SU-DHL-6 (cell line): ENCODE measurements around the gene CARD6.

Experiments used
- H2AFZ ChIP-seq: fragments of 200-600 bp; sonication (generic); 2 replicates; pipeline ENCODE4 v1.6.1; 2014; ENCODE audit warnings: low read depth, mild to moderate bottlenecking, moderate library complexity, mixed read lengths, antibody characterized with exemption, low read length; ENCODE audit not compliant: severe bottlenecking
- H3F3A ChIP-seq: fragments of 200-600 bp; shearing (Covaris generic); 2 replicates; pipeline ENCODE4 v1.6.0; 2016; ENCODE audit warnings: antibody characterized with exemption, mild to moderate bottlenecking; ENCODE audit not compliant: insufficient read depth
- H3K27ac ChIP-seq: fragments of 200-600 bp; sonication (generic); 2 replicates; pipeline ENCODE4 v1.5.1; 2016; ENCODE audit warnings: low read depth, mild to moderate bottlenecking, low read length, moderate library complexity, mixed read lengths
- H3K27me3 ChIP-seq: fragments of 200-600 bp; sonication (generic), shearing (Covaris generic); 2 replicates; pipeline ENCODE4 v1.6.0; 2014; ENCODE audit warnings: mild to moderate bottlenecking, low read length
- H3K36me3 ChIP-seq: fragments of 200-600 bp; sonication (generic); 2 replicates; pipeline ENCODE4 v1.6.1; 2014; ENCODE audit warnings: mild to moderate bottlenecking, low read length, mixed read lengths
- H3K4me2 ChIP-seq: fragments of 300-600, 200-600 bp; shearing (Covaris generic), sonication (generic); 2 replicates; pipeline ENCODE4 v1.6.0; 2014; ENCODE audit warnings: low read length, low read depth, mild to moderate bottlenecking; ENCODE audit not compliant: poor library complexity, severe bottlenecking
- H3K4me3 ChIP-seq: fragments of 200-600 bp; sonication (generic); 2 replicates; pipeline ENCODE4 v1.5.1; 2014; ENCODE audit warnings: antibody characterized with exemption, low read length, mild to moderate bottlenecking, mixed read lengths; ENCODE audit not compliant: insufficient read depth, poor library complexity, severe bottlenecking
- H3K79me2 ChIP-seq: fragments of 200-600 bp; sonication (generic); 2 replicates; pipeline ENCODE4 v1.6.1; 2014; ENCODE audit warnings: mild to moderate bottlenecking, low read length, moderate library complexity; ENCODE audit not compliant: insufficient read depth
- H3K9ac ChIP-seq: fragments of 200-600 bp; sonication (generic); 2 replicates; pipeline ENCODE4 v1.7.0; 2014; ENCODE audit warnings: mild to moderate bottlenecking, low read length
- H3K9me2 ChIP-seq: fragments of 200-600 bp; sonication (generic); replicated peaks from 2 replicates; pipeline ENCODE4 v1.6.1; 2014; ENCODE audit warnings: low read length; ENCODE audit not compliant: insufficient read depth
- H3K9me3 ChIP-seq: fragments of 200-600 bp; sonication (generic); 2 replicates; pipeline ENCODE4 v1.6.1; 2014; ENCODE audit warnings: low read length, mixed read lengths; ENCODE audit not compliant: insufficient read depth
- H4K20me1 ChIP-seq: fragments of 200-600 bp; sonication (generic); 2 replicates; pipeline ENCODE4 v1.6.1; 2014; ENCODE audit warnings: low read depth, mild to moderate bottlenecking, antibody characterized with exemption, low read length, moderate library complexity, mixed read lengths
- EZH2phosphoT487 ChIP-seq: fragments of 200-600 bp; sonication (generic), shearing (Covaris generic); conservative IDR thresholded peaks from 2 replicates; pipeline ENCODE4 v1.6.1; 2018; ENCODE audit warnings: mild to moderate bottlenecking, antibody characterized with exemption, low read length, moderate library complexity, mixed read lengths
- TF ChIP-seq, protein P1 (sequence below): fragments of 200-600 bp; sonication (generic); IDR thresholded peaks from one replicate; pipeline ENCODE4 v1.5.1; 2017; ENCODE audit warnings: antibody characterized with exemption, mild to moderate bottlenecking, low read length, moderate library complexity; ENCODE audit not compliant: insufficient read depth, poor library complexity, severe bottlenecking

Gene CARD6

DNA sequence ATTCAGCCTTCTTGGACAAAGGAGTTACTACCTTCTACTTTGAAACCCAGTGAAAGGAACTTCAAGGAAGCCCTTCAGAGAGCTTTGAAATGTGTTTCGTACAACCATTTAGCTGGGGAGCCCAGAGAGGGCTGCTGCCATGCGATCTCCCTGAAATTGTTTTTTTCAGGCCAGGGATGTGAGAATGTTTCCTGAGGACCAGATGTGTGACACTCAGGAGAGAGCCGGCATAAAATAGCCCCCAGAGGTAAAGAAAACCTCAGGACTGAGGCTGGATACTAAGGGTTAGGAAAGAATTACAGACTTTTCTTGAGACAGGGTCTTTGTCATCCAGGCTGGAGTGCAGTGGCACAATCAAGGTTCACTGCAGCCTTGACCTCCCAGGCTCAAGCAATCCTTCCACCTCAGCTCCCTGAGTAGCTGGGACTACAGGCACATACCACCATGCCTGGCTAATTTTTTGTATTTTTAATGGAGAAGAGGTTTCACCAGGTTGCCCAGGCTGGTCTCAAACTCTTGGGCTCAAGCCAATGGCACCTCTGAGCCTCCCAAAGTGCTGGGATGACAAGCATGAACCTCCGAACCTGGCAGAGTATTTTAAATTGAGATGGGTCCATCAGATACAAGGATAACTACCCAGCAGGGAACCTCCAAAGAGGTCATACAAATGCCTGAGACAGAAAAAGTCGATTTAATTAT is 14.5 kb upstream of the CARD6 start:
- no peak overlapping the region for H3K9ac ChIP-seq

DNA sequence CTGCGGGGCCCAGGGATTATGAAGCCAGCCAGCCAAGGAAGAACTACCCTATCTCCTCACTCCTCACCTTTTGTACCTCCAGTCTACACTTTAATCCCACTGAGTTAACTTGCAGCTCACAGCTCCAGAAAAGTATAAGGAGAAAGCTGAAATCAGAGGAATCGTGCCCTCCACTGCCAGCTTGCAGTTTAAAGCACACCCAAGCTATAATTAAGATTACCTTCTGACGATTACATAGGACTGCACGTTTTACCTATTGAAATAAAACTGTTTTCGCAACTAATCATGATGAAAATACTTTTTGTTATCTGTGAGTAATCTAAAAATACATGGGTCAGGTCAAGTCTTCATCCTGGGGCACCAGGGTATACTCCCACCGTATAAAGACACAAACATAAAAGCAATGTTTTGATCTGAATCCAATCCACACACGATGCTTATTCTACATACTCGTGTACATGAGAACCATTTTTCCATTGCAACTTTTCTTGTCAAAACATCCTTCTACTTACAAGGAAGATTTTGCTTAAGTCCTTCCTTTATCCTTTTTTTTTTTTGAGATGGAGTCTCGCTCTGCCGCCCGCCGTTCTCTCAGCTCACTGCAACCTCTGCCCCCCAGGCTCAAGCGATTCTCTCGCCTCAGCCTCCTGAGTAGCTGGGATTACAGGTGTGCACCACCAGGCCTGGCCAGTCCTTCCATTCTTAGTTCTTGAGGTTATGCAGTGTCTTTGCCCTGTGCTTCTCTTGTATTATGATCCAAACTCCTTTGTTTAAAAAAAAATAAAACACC is 13.8 kb upstream of the CARD6 start:
- Histone ChIP-seq H3K36me3 (peaks cover 50% of the 10 kb centered on the region), H3K9me2 (no peaks in the 10 kb centered on the region), H2AFZ (no peak overlapping the region), H3K27ac (no peak overlapping the region), H3K9me3 (no peaks in the 10 kb centered on the region), H3K79me2 (peaks cover 24% of the 10 kb centered on the region), H3K4me2 (no peak overlapping the region), H3K9ac (no peak overlapping the region), H3F3A (peaks cover 87% of the 10 kb centered on the region), H4K20me1 (peaks cover 48% of the 10 kb centered on the region), H3K4me3 (no peak overlapping the region), H3K27me3 (no peaks in the 10 kb centered on the region)
- TF ChIP-seq, protein P1, sequence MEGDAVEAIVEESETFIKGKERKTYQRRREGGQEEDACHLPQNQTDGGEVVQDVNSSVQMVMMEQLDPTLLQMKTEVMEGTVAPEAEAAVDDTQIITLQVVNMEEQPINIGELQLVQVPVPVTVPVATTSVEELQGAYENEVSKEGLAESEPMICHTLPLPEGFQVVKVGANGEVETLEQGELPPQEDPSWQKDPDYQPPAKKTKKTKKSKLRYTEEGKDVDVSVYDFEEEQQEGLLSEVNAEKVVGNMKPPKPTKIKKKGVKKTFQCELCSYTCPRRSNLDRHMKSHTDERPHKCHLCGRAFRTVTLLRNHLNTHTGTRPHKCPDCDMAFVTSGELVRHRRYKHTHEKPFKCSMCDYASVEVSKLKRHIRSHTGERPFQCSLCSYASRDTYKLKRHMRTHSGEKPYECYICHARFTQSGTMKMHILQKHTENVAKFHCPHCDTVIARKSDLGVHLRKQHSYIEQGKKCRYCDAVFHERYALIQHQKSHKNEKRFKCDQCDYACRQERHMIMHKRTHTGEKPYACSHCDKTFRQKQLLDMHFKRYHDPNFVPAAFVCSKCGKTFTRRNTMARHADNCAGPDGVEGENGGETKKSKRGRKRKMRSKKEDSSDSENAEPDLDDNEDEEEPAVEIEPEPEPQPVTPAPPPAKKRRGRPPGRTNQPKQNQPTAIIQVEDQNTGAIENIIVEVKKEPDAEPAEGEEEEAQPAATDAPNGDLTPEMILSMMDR = no peak
- no peak for TF ChIP-seq EZH2phosphoT487

More for the DNA sequence above, 14.5 kb upstream of the CARD6 start:
- H3K4me2 ChIP-seq = no peak overlapping the region
- H3K9me3 ChIP-seq = no peaks in the 10 kb centered on the region
- H3K9me2 ChIP-seq = no peaks in the 10 kb centered on the region
- no peaks in the 10 kb centered on the region for H3K27me3 ChIP-seq
- H3K36me3 ChIP-seq = peaks cover 42% of the 10 kb centered on the region
- peaks cover 17% of the 10 kb centered on the region for H3K79me2 ChIP-seq
- H3F3A ChIP-seq = peaks cover 79% of the 10 kb centered on the region
- H4K20me1 ChIP-seq = peaks cover 40% of the 10 kb centered on the region
- TF ChIP-seq, protein P1 = no peak
- no peak for TF ChIP-seq EZH2phosphoT487
- H3K27ac ChIP-seq = no peak overlapping the region
- no peak overlapping the region for H2AFZ ChIP-seq
- no peak overlapping the region for H3K4me3 ChIP-seq

DNA sequence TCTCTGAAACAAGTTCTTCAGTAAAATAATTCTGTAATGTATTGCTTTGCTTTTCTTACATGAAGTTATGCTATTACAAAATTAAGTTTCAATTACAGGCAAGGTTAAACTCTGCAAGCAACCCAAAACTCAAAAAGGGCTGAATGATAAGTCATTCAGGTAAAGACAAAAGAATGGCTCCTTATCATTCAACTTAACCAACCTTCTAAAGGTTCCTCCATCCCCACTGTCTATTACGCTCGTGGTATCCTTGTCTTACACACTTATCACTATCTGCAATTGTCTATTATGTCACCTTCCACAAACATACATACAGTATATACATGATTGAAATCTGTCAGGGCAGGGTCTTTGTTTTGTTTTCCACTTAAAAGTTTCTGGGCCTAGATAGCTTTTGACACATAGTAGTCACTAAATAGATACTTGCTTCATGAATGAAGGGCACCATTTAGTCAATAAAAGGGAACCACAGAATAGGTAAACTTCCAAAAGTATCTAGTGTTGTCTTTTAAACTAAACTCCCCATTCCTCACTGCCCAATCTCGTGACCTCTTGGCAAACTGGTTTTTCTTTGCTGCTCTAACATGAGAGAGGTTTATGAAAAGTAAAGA is 13.0 kb upstream of the CARD6 start:
- no peaks in the 10 kb centered on the region for H3K9me2 ChIP-seq
- TF ChIP-seq EZH2phosphoT487 = no peak
- TF ChIP-seq, protein P1 = no peak
- no peaks in the 10 kb centered on the region for H3K27me3 ChIP-seq
- no peak overlapping the region for H3K9ac ChIP-seq
- no peak overlapping the region for H2AFZ ChIP-seq
- H3K27ac ChIP-seq = no peak overlapping the region
- H3K4me3 ChIP-seq = no peak overlapping the region
- peaks cover 57% of the 10 kb centered on the region for H3K36me3 ChIP-seq
- H3K9me3 ChIP-seq = no peaks in the 10 kb centered on the region
- H3K79me2 ChIP-seq = peaks cover 32% of the 10 kb centered on the region
- H3K4me2 ChIP-seq = no peak overlapping the region
- peaks cover 55% of the 10 kb centered on the region for H4K20me1 ChIP-seq
- H3F3A ChIP-seq = peaks cover 94% of the 10 kb centered on the region
